Measurements from ENCODE around the gene RNF187.

DNA sequence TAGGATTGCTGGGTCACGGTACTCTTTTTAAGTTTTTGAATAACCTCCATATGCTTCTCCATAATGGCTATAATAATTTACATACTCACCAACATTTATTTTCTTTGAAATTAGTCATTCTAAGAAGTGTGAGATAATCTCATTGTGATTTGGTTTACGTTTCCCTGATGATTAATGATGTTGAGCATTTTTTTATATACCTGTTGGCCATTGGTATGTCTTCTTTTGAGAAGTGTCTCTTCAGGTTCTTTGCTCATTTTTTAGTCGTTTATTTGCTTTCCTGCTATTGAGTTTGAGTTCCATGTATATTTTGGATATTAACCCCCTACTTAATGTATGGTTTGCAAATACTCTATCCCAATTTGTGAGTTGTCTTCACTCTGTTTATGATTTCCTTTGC lies 9.3 kb downstream of the RNF187 start:
- TF ChIP-seq EZH2 (IDR thresholded peaks at IDR 0.05), result no peak
- TF ChIP-seq EZH2phosphoT487 (IDR thresholded peaks at IDR 0.05; ENCODE audit: borderline replicate concordance), result no peak
- no peak for TF ChIP-seq FOSL1 (IDR thresholded peaks at IDR 0.05; ENCODE audit: low read depth)
- no peak for TF ChIP-seq POLR2AphosphoS5 (IDR thresholded peaks at IDR 0.05; ENCODE audit: low read depth, low read length)
- no peak for TF ChIP-seq CEBPB (IDR thresholded peaks at IDR 0.05; ENCODE audit: low read depth)
- no peak for TF ChIP-seq POLR2A (IDR thresholded peaks at IDR 0.05; ENCODE audit: borderline replicate concordance, extremely low read depth, insufficient read depth, insufficient read length)
- no peak for TF ChIP-seq SIN3A (IDR thresholded peaks at IDR 0.05; ENCODE audit: low read depth)
- no peak for TF ChIP-seq RAD21 (IDR thresholded peaks at IDR 0.05; ENCODE audit: low read depth)
- TF ChIP-seq, protein P1, sequence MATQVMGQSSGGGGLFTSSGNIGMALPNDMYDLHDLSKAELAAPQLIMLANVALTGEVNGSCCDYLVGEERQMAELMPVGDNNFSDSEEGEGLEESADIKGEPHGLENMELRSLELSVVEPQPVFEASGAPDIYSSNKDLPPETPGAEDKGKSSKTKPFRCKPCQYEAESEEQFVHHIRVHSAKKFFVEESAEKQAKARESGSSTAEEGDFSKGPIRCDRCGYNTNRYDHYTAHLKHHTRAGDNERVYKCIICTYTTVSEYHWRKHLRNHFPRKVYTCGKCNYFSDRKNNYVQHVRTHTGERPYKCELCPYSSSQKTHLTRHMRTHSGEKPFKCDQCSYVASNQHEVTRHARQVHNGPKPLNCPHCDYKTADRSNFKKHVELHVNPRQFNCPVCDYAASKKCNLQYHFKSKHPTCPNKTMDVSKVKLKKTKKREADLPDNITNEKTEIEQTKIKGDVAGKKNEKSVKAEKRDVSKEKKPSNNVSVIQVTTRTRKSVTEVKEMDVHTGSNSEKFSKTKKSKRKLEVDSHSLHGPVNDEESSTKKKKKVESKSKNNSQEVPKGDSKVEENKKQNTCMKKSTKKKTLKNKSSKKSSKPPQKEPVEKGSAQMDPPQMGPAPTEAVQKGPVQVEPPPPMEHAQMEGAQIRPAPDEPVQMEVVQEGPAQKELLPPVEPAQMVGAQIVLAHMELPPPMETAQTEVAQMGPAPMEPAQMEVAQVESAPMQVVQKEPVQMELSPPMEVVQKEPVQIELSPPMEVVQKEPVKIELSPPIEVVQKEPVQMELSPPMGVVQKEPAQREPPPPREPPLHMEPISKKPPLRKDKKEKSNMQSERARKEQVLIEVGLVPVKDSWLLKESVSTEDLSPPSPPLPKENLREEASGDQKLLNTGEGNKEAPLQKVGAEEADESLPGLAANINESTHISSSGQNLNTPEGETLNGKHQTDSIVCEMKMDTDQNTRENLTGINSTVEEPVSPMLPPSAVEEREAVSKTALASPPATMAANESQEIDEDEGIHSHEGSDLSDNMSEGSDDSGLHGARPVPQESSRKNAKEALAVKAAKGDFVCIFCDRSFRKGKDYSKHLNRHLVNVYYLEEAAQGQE (IDR thresholded peaks at IDR 0.05; ENCODE audit: low read depth), result no peak
- TF ChIP-seq, protein P2, sequence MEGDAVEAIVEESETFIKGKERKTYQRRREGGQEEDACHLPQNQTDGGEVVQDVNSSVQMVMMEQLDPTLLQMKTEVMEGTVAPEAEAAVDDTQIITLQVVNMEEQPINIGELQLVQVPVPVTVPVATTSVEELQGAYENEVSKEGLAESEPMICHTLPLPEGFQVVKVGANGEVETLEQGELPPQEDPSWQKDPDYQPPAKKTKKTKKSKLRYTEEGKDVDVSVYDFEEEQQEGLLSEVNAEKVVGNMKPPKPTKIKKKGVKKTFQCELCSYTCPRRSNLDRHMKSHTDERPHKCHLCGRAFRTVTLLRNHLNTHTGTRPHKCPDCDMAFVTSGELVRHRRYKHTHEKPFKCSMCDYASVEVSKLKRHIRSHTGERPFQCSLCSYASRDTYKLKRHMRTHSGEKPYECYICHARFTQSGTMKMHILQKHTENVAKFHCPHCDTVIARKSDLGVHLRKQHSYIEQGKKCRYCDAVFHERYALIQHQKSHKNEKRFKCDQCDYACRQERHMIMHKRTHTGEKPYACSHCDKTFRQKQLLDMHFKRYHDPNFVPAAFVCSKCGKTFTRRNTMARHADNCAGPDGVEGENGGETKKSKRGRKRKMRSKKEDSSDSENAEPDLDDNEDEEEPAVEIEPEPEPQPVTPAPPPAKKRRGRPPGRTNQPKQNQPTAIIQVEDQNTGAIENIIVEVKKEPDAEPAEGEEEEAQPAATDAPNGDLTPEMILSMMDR (IDR thresholded peaks at IDR 0.05 in 2 of 3, conservative IDR thresholded peaks at IDR 0.05 in 1 of 3; ENCODE audit: borderline replicate concordance in 1 of 3, insufficient read depth in 1 of 3, low read depth in 2 of 3, low read length in 2 of 3), result no peak
- TF ChIP-seq, protein P3, sequence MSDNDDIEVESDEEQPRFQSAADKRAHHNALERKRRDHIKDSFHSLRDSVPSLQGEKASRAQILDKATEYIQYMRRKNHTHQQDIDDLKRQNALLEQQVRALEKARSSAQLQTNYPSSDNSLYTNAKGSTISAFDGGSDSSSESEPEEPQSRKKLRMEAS (IDR thresholded peaks at IDR 0.05), result no peak
- TF ChIP-seq, protein P4, sequence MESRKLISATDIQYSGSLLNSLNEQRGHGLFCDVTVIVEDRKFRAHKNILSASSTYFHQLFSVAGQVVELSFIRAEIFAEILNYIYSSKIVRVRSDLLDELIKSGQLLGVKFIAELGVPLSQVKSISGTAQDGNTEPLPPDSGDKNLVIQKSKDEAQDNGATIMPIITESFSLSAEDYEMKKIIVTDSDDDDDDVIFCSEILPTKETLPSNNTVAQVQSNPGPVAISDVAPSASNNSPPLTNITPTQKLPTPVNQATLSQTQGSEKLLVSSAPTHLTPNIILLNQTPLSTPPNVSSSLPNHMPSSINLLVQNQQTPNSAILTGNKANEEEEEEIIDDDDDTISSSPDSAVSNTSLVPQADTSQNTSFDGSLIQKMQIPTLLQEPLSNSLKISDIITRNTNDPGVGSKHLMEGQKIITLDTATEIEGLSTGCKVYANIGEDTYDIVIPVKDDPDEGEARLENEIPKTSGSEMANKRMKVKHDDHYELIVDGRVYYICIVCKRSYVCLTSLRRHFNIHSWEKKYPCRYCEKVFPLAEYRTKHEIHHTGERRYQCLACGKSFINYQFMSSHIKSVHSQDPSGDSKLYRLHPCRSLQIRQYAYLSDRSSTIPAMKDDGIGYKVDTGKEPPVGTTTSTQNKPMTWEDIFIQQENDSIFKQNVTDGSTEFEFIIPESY (IDR thresholded peaks at IDR 0.05; ENCODE audit: extremely low read depth, insufficient replicate concordance, low read length), result no peak

All from HCT116 (cell line).